WI38 (cell line): Measurements from ENCODE around the gene STX12.

Experiments
- H3K4me3 ChIP-seq: 2 replicates; pipeline ENCODE4 v1.5.1; 2011; ENCODE audit warnings: low read depth, mild to moderate bottlenecking, control low read depth, low read length
- TF ChIP-seq, protein P1 (sequence below): IDR thresholded peaks from 2 replicates; pipeline ENCODE4 v1.5.1; 2012; ENCODE audit warnings: low read depth, mild to moderate bottlenecking, control low read depth, low read length

STX12 gene

DNA sequence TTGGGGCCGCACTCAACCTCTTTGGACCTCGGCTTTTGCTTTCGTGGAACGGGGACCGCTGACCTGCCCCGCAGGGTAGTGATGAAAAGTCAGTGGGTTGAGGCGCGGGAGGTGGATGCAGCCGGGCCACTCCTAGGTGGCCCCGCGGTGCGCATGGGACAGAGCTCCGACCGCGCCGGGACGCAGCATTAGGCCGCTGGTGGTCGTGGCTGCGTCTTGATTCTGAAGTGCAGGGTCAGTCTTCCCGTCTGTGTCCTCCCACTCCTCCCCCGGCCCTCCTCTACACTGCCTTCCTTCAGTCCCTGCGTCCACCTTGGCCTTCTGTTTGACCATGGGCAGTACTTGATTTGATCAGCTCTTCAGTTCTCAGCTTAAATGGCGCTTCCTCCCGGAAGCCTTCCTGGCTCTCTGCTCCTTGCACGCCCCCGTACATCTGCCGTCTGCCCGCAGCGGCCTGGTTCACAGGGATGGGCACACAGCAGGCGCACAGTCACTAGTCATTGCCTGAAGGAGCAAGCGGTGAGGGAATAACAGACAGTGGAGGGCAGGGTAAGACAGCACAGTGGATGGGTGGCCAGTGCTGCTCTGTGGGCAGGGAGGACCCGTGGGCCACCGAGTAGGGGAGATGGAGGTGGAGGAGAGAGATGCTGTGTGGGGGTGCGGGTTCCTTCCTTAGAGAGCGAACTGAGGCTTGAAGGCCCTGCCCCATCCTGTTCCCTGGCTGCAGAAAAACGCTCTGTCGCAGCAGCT, 100.0 kb downstream of the STX12 start:
- TF ChIP-seq, protein P1, sequence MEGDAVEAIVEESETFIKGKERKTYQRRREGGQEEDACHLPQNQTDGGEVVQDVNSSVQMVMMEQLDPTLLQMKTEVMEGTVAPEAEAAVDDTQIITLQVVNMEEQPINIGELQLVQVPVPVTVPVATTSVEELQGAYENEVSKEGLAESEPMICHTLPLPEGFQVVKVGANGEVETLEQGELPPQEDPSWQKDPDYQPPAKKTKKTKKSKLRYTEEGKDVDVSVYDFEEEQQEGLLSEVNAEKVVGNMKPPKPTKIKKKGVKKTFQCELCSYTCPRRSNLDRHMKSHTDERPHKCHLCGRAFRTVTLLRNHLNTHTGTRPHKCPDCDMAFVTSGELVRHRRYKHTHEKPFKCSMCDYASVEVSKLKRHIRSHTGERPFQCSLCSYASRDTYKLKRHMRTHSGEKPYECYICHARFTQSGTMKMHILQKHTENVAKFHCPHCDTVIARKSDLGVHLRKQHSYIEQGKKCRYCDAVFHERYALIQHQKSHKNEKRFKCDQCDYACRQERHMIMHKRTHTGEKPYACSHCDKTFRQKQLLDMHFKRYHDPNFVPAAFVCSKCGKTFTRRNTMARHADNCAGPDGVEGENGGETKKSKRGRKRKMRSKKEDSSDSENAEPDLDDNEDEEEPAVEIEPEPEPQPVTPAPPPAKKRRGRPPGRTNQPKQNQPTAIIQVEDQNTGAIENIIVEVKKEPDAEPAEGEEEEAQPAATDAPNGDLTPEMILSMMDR = no peak
- peak overlapping the region; percentile 62 for H3K4me3 ChIP-seq

DNA sequence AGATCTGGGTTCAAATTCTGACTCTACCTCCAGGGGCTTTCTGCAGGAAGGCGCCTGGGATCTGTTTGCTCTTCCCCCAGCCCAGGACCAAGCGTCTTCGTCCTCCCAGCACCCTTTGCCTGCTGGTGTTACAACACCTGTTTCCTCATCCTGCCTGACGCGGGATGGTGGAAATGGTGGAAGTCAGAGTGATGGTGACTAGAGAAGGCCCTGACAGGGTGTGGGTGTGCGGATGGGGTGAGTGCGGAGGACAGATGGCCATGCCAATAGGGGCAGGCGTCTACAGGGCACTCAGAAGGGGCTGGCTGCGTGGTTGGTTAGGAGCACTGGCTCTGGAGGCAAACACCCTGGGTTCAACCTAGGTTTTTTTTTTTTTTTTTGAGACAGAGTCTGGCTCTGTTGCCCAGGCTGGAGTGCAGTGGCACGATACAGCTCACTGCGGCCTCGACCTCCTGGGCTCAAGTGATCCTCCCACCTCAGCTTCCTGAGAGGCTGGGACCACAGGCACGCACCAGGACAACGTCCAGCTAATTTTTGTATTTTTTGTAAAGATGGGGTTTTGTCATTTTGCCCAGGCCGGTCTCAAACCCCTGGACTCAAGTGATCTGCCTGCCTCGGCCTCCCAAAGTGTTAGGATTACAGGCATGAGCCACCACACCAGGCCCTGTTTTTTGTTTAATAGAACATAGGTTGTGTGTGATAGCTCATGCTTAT, 100.8 kb downstream of the STX12 start:
- H3K4me3 ChIP-seq = no peak overlapping the region
- TF ChIP-seq, protein P1 = no peak
